ENCODE data around the gene SUGT1.
"Not testable (repeated sequence)": the region's sequence is repeated elsewhere in the genome, so short reads cannot be mapped to it uniquely, and the experiment has no call there.

SUGT1 gene

GRCh38 chr13:52711286-52711685, 58.6 kb downstream of the SUGT1 start:
- no peak for TF ChIP-seq CTCF (IDR thresholded peaks at IDR 0.05; ENCODE audit: low read depth, low read length)
- no peak for TF ChIP-seq POLR2A (IDR thresholded peaks at IDR 0.05; ENCODE audit: extremely low read depth, insufficient read length)
- TF ChIP-seq MAX (IDR thresholded peaks at IDR 0.05; ENCODE audit: low read depth, low read length) = no peak
- no peak for TF ChIP-seq MYC (IDR thresholded peaks at IDR 0.05; ENCODE audit: low read depth, low read length)
- DNase-seq (ENCODE audit: low read depth) = no peak
- no peak overlapping the region for H3K4me3 ChIP-seq (ENCODE audit: low read depth, low read length)

- H3K4me3 ChIP-seq (ENCODE audit: low read depth, low read length) = no peak overlapping the region
- no peak for TF ChIP-seq MAX (IDR thresholded peaks at IDR 0.05; ENCODE audit: low read depth, low read length)
- no peak for TF ChIP-seq MYC (IDR thresholded peaks at IDR 0.05; ENCODE audit: low read depth, low read length)
- no peak for TF ChIP-seq CTCF (IDR thresholded peaks at IDR 0.05; ENCODE audit: low read depth, low read length)
- no peak for TF ChIP-seq POLR2A (IDR thresholded peaks at IDR 0.05; ENCODE audit: extremely low read depth, insufficient read length)
- no peak for DNase-seq (ENCODE audit: low read depth)
These were observed 59.7 kb downstream of the SUGT1 start for GRCh38 chr13:52712385-52712784.

- no peak for TF ChIP-seq POLR2A (IDR thresholded peaks at IDR 0.05; ENCODE audit: extremely low read depth, insufficient read length)
- TF ChIP-seq MYC (IDR thresholded peaks at IDR 0.05; ENCODE audit: low read depth, low read length) = no peak
- TF ChIP-seq CTCF (IDR thresholded peaks at IDR 0.05; ENCODE audit: low read depth, low read length) = no peak
- no peak for TF ChIP-seq MAX (IDR thresholded peaks at IDR 0.05; ENCODE audit: low read depth, low read length)
These were observed 61.3 kb downstream of the SUGT1 start for GRCh38 chr13:52713894-52714293.

GRCh38 chr13:52720904-52721303, 68.3 kb downstream of the SUGT1 start:
- DNase-seq (ENCODE audit: low read depth); H3K4me3 ChIP-seq (ENCODE audit: low read depth, low read length): not testable (repeated sequence)

More at GRCh38 chr13:52713894-52714293, 61.3 kb downstream of the SUGT1 start:
- H3K4me3 ChIP-seq (ENCODE audit: low read depth, low read length) = no peak overlapping the region
- peak; percentile 60 for DNase-seq (ENCODE audit: low read depth)

- DNase-seq (ENCODE audit: low read depth); H3K4me3 ChIP-seq (ENCODE audit: low read depth, low read length): not testable (repeated sequence)
These were observed 68.7 kb downstream of the SUGT1 start for GRCh38 chr13:52721356-52721755.

- TF ChIP-seq MAX (IDR thresholded peaks at IDR 0.05; ENCODE audit: low read depth, low read length) = no peak
- TF ChIP-seq POLR2A (IDR thresholded peaks at IDR 0.05; ENCODE audit: extremely low read depth, insufficient read length) = no peak
- TF ChIP-seq MYC (IDR thresholded peaks at IDR 0.05; ENCODE audit: low read depth, low read length) = no peak
- TF ChIP-seq CTCF (IDR thresholded peaks at IDR 0.05; ENCODE audit: low read depth, low read length) = no peak
- H3K4me3 ChIP-seq (ENCODE audit: low read depth, low read length) = no peak overlapping the region
- no peak for DNase-seq (ENCODE audit: low read depth)
These were observed 70.5 kb downstream of the SUGT1 start for GRCh38 chr13:52723181-52723580.

- TF ChIP-seq POLR2A (IDR thresholded peaks at IDR 0.05; ENCODE audit: extremely low read depth, insufficient read length) (no peak), MAX (IDR thresholded peaks at IDR 0.05; ENCODE audit: low read depth, low read length) (no peak), MYC (IDR thresholded peaks at IDR 0.05; ENCODE audit: low read depth, low read length) (no peak), CTCF (IDR thresholded peaks at IDR 0.05; ENCODE audit: low read depth, low read length) (no peak)
- H3K4me3 ChIP-seq (ENCODE audit: low read depth, low read length) = no peak overlapping the region
- no peak for DNase-seq (ENCODE audit: low read depth)
These were observed 72.7 kb downstream of the SUGT1 start for GRCh38 chr13:52725302-52725701.

Data from NB4 (cell line).